NCI-H2196 (cell line): Measurements from ENCODE around the gene GADL1.

Source experiments
- DNase-seq: peaks from one replicate; lab custom pipeline; 2025; ENCODE audit not compliant: unreplicated experiment; lab: John Stamatoyannopoulos, UW

GADL1 gene

GRCh38 chr3:30680789-30681648, 213.4 kb downstream of the GADL1 start:
- no peak for DNase-seq

DNA sequence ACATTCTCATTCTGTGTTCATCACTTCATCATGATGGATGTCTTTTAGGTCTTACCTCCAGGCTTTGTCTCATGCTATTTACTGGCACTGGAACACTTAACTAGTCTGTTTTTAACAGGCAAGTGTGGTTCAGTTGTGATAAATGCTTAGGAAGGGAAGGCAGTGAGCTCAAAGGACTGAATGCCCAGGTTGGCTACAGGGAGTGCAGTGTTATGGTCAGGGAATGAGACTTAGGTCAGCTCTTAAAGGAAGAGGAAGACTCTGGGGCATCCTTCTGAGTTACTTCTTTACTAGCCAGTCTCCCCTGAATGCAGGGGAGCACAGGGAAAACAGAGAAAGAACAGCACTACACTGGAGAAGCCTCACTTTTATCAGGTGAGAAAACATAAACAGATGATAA, 215.4 kb downstream of the GADL1 start:
- DNase-seq: no peak

- DNase-seq: no peak
Observed at GRCh38 chr3:30677347-30677685, 217.1 kb downstream of the GADL1 start.

GRCh38 chr3:30676424-30677346, 217.8 kb downstream of the GADL1 start:
- no peak for DNase-seq
